Pancreas (tissue), 10 donors: ENCODE measurements around the gene MBNL3. TPM values are rescaled to one million over a fixed set of nuclear protein-coding genes. Genes with fewer than 3 reads are reported as not detected.
A peak's percentile ranks its signal among the peaks of the same experiment; 100 is the strongest.

Experiments
- ATAC-seq, 4 donors: fragments of 200-7000 bp; cut with Tn5 transposase; one replicate each; pipeline versions ENCODE4 v1.8.0 to v1.9.1; 2020; ENCODE audit warnings: mild to moderate bottlenecking in 4 of 4, moderate library complexity in 4 of 4
- DNase-seq, 6 donors: peaks; one replicate each; pipeline ENCODE4 v3.0.0-alpha.2; 2020
- FAIRE-seq: peaks from 2 replicates; lab custom pipeline; 2012; peaks lifted over from hg19 to GRCh38; lab: Jason Lieb, UNC
- H3K27ac ChIP-seq, 4 donors: fragments of 200-600 bp; sonication (generic); 1 replicate in 3 of 4; 2 replicates in 1 of 4; pipeline versions ENCODE4 v1.5.0 to v1.8.0; 2020
- H3K27me3 ChIP-seq, 4 donors: fragments of 200-600 bp; one replicate each; pipeline ENCODE4 v1.8.0; 2021
- H3K36me3 ChIP-seq, 3 donors: fragments of 200-600 bp; sonication (generic) in 1 of 3; one replicate each; pipeline versions ENCODE4 v1.5.0 to v1.8.0; 2020 to 2021
- H3K4me1 ChIP-seq, 3 donors: fragments of 200-600 bp; one replicate each; pipeline ENCODE4 v1.8.0; 2021
- H3K4me3 ChIP-seq, 4 donors: fragments of 200-600 bp; sonication (generic) in 2 of 4; one replicate each; pipeline versions ENCODE4 v1.5.0 to v1.8.0; 2020 to 2021
- H3K9me3 ChIP-seq, 4 donors: fragments of 200-600 bp; one replicate each; pipeline ENCODE4 v1.8.0; 2021
- CTCF ChIP-seq, 4 donors: fragments of 200-600 bp; sonication (generic) in 3 of 4; IDR thresholded peaks; one replicate each; pipeline versions ENCODE4 v1.5.0 to v1.8.0; 2021; ENCODE audit warnings: antibody characterized with exemption in 4 of 4
- WGBS, 2 donors: extraction: QIAGEN DNeasy Blood & Tissue Kit; methylation state at CpG; one replicate each; pipeline ENCODE4 v1.1.7; 2013; 5-methylcytosine and 5-hydroxymethylcytosine counted together
- intact Hi-C, 3 donors: fragments of 100-400 bp; cut with DNase I; formaldehyde crosslinking; loops; one replicate each; pipeline versions ENCODE4 v1.11.1 to v1.14.2; 2022
- polyA plus RNA-seq, 2 donors: library from polyadenylated mRNA; stranded (reverse); fragments of 200-250 nt; gene quantifications; one replicate each; pipeline ENCODE4 v1.2.3, GENCODE V29; 2013
- total RNA-seq, 6 donors: library from RNA; stranded (reverse); fragmentation: NEBNext Ultra II Directional in 4 of 6; extraction: Animal tissue kit (Norgen Biotek cat#: 25700) in 4 of 6; gene quantifications; one replicate each; pipeline versions ENCODE4 v1.2.1 to v1.2.4, GENCODE V29; 2021 to 2023
- donor health status: healthy with polysubstance abuse.
- donor health status: DM: no; HTN: no; CAD: no; lungs with moderate emphysema.
- donor health status: DM: no; HTN: no; CAD: no.
- donor health status: control.
- donor health status: control.
- donor health status: Bipolar disorder and iron deficiency.
- donor health status: DM: yes; HTN: yes; CAD: no.
- donor health status: DM: no; HTN: no; CAD: no.
- donor health status: DM: no; HTN: no; CAD: no.
- donor health status: DM: yes; HTN: yes; CAD: no.

The MBNL3 gene
- total and polyA plus RNA-seq, 8 donors: 1.2 to 15.7 (median 11.3) TPM

- TF ChIP-seq CTCF (IDR thresholded peaks at IDR 0.05): no peak
- Histone ChIP-seq H3K27ac (peak overlapping the region; percentile 70 to 90 (median 84)), H3K4me1 (peaks cover 0 to 6% (median 0%) of the 10 kb centered on the region in 3 donors), H3K9me3 (no peaks in the 10 kb centered on the region), H3K27me3 (peaks cover 0 to 8% (median 0%) of the 10 kb centered on the region in 4 donors), H3K4me3 (peak overlapping the region; percentile 42 to 54 (median 44)), H3K36me3 (no peaks in the 10 kb centered on the region)
- ATAC-seq (peak; percentile 38 to 75 (median 62)), DNase-seq (peak; percentile 37 to 73 (median 56)), FAIRE-seq (no peak)
- 0 to 35% methylated on average over 62 to 86 of the region's 86 CpGs for WGBS, 2 donors
- intact Hi-C loops: no loop called here
Measured at GRCh38 chrX:132489578-132490419, 961 bp upstream of the MBNL3 start.

GRCh38 chrX:132488180-132488705, 595 bp downstream of the MBNL3 start:
- ATAC-seq (peak in 2 of 4 donors; percentile 18 to 44), FAIRE-seq (peak; percentile 29)

DNA sequence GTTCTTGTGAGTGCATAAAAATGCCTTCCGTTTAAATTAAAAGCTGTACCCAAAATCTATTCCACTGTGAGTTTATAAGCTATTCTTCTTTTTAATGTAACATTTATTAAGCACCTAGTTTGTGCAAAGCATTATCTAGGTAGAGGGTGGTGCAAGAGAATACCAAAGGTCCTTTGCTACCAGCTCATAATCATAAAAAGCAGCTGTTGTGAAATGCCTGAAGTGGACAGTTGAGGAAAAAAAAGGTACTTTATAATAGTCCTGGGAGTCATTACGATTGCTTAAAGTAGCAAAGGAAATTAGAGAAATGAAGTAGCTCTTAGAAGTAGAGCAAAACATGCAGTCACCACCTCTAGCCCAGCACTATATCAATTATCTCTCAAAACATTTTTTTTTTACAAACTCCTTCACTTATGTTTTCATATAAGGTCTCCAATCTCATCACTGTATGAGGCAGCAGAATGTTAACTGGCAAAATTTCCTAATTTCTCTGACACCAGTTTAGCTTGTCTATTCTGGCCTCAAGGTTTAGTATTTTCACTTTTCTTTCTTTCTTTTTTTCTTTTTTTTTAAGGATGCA, 2.1 kb downstream of the MBNL3 start:
- no peak for TF ChIP-seq CTCF (IDR thresholded peaks at IDR 0.05)
- DNase-seq: no peak
- peaks cover 0 to 5% (median 0%) of the 10 kb centered on the region in 4 donors for H3K27me3 ChIP-seq
- FAIRE-seq: no peak
- intact Hi-C loops: no loop called here
- WGBS, 2 donors: 37 to 39% methylated on average over 2 of the region's 2 CpGs
- H3K4me3 ChIP-seq: no peak overlapping the region
- H3K4me1 ChIP-seq: peaks cover 0 to 9% (median 8%) of the 10 kb centered on the region in 3 donors
- H3K9me3 ChIP-seq: no peaks in the 10 kb centered on the region
- H3K27ac ChIP-seq: no peak overlapping the region
- no peak for ATAC-seq
- no peaks in the 10 kb centered on the region for H3K36me3 ChIP-seq

More at GRCh38 chrX:132488180-132488705, 595 bp downstream of the MBNL3 start:
- no peaks in the 10 kb centered on the region for H3K36me3 ChIP-seq
- H3K4me1 ChIP-seq: peaks cover 0 to 6% (median 0%) of the 10 kb centered on the region in 3 donors
- peak overlapping the region; percentile 42 to 54 (median 44) for H3K4me3 ChIP-seq
- TF ChIP-seq CTCF (IDR thresholded peaks at IDR 0.05): no peak
- 0 to 19% methylated on average over 8 of the region's 8 CpGs for WGBS, 2 donors
- peak overlapping the region; percentile 70 to 90 (median 84) for H3K27ac ChIP-seq
- peaks cover 0 to 5% (median 0%) of the 10 kb centered on the region in 4 donors for H3K27me3 ChIP-seq
- DNase-seq: peak in 1 of 6 donors; percentile 21
- no peaks in the 10 kb centered on the region for H3K9me3 ChIP-seq
- intact Hi-C loops: no loop called here

- Histone ChIP-seq H3K27ac (peak overlapping the region in 2 of 4 donors; percentile 0 to 5), H3K36me3 (no peaks in the 10 kb centered on the region), H3K9me3 (no peaks in the 10 kb centered on the region), H3K4me3 (no peak overlapping the region), H3K27me3 (peaks cover 0 to 5% (median 1%) of the 10 kb centered on the region in 4 donors), H3K4me1 (peaks cover 0 to 26% (median 14%) of the 10 kb centered on the region in 3 donors)
- 24 to 25% methylated on average over 2 of the region's 2 CpGs for WGBS, 2 donors
- ATAC-seq (peak; percentile 41 to 70 (median 60)), DNase-seq (peak in 4 of 6 donors; percentile 50 to 57 (median 54)), FAIRE-seq (no peak)
- intact Hi-C loops: no loop called here
- TF ChIP-seq CTCF (IDR thresholded peaks at IDR 0.05): no peak
Measured at GRCh38 chrX:132483951-132484350, 4.9 kb downstream of the MBNL3 start.
